ENCODE measurements around the gene DDR2.
"Not testable (repeated sequence)": the region's sequence is repeated elsewhere in the genome, so short reads cannot be mapped to it uniquely, and the experiment has no call there.

The DDR2 gene

DNA sequence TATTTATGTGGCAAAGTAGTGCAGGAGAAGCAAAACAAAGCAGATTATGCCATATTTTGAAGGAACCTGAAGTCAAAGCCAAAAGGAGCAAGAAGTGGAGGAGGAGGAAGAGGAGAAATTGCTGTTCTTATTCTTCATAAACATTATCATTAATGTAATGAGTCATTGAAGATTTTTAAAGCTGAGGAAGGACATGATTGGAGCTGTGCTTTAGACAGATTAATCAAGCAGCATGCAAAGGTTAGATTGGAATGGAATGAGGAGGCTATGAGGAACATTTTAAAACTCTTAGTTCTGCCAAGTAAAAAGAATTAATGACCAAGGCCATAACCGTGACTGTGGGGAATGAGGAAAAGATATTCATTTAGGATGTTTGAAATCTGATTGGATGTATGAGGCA is 125.2 kb downstream of the DDR2 start:
- Mint-ChIP-seq H3K27me3 (no peaks in the 10 kb centered on the region), H3K4me3 (no peak overlapping the region), H3K9me3 (ENCODE audit: low read depth) (no peaks in the 10 kb centered on the region), H3K36me3 (no peaks in the 10 kb centered on the region), H3K4me1 (ENCODE audit: low read depth) (no peaks in the 10 kb centered on the region), H3K27ac (no peak overlapping the region)

GRCh38 chr1:162765788-162766187 is 133.5 kb downstream of the DDR2 start:
- Mint-ChIP-seq H3K4me3 (no peak overlapping the region), H3K27me3 (peaks cover 2% of the 10 kb centered on the region), H3K27ac (no peak overlapping the region), H3K36me3 (no peaks in the 10 kb centered on the region), H3K4me1 (ENCODE audit: low read depth) (no peaks in the 10 kb centered on the region), H3K9me3 (ENCODE audit: low read depth) (no peaks in the 10 kb centered on the region)

DNA sequence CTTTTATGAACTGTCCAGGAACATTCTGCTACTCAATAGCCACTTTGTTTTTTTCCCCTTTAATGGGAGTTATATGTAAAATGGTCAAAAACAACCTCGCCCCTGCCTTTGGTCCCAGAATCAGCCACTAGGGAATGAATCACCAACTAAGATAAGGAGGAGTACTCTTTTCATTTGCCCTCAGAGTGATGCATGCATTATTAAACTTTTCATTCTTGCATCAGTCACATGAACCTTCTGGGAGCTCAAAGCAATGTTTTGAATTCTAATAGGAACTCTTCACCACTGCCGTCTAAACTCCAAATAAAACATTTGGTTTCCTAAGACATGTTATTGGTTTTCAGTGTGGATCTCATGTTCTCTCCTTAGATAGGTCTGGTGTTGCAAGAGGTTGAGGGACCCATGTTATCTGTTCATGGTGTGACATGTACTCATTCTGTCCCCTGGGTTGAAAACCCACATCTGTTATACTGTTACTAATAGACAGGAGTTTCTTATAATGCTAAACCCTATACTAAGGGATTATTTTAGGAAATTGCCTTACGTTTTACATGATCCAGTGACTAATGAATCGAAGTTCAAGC is 140.4 kb downstream of the DDR2 start:
- no peaks in the 10 kb centered on the region for H3K9me3 Mint-ChIP-seq (ENCODE audit: low read depth)
- H3K4me1 Mint-ChIP-seq (ENCODE audit: low read depth): no peaks in the 10 kb centered on the region
- H3K4me3 Mint-ChIP-seq: no peak overlapping the region
- H3K27ac Mint-ChIP-seq: no peak overlapping the region
- peaks cover 4% of the 10 kb centered on the region for H3K27me3 Mint-ChIP-seq
- no peaks in the 10 kb centered on the region for H3K36me3 Mint-ChIP-seq

DNA sequence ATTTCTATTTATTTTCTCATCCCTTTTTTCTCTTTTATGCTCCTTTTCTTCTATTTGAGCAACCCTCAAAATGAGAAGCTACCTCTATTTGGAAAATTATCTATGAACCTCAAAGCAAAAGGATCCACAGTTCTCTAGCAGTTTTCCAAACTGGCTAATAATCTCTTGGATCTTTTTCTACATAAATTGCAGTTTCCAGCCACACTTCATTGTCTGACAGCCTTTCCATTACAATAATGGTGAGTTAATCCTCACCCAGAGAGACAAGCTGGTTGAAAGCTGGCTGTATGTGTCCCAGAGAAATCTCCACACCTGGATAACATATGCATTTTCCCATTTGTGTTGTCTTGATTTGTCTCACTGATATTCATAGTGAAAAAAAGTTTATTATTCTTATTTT is 141.7 kb downstream of the DDR2 start:
- no peaks in the 10 kb centered on the region for H3K4me1 Mint-ChIP-seq (ENCODE audit: low read depth)
- no peak overlapping the region for H3K4me3 Mint-ChIP-seq
- H3K36me3 Mint-ChIP-seq: no peaks in the 10 kb centered on the region
- H3K27me3 Mint-ChIP-seq: peaks cover 4% of the 10 kb centered on the region
- H3K27ac Mint-ChIP-seq: no peak overlapping the region
- H3K9me3 Mint-ChIP-seq (ENCODE audit: low read depth): no peaks in the 10 kb centered on the region

GRCh38 chr1:162779043-162779442 is 146.8 kb downstream of the DDR2 start:
- H3K9me3 Mint-ChIP-seq (ENCODE audit: low read depth): no peaks in the 10 kb centered on the region
- peaks cover 11% of the 10 kb centered on the region for H3K36me3 Mint-ChIP-seq
- H3K27me3 Mint-ChIP-seq: peaks cover 10% of the 10 kb centered on the region
- H3K27ac Mint-ChIP-seq: no peak overlapping the region
- H3K4me3 Mint-ChIP-seq: no peak overlapping the region
- no peaks in the 10 kb centered on the region for H3K4me1 Mint-ChIP-seq (ENCODE audit: low read depth)

- Mint-ChIP-seq H3K9me3 (ENCODE audit: low read depth) (no peaks in the 10 kb centered on the region), H3K4me1 (ENCODE audit: low read depth) (no peaks in the 10 kb centered on the region), H3K36me3 (peaks cover 11% of the 10 kb centered on the region), H3K4me3 (no peak overlapping the region), H3K27me3 (peaks cover 10% of the 10 kb centered on the region), H3K27ac (no peak overlapping the region)
Measured at GRCh38 chr1:162782671-162783070, 150.4 kb downstream of the DDR2 start.

GRCh38 chr1:162784926-162785325 is 152.7 kb downstream of the DDR2 start:
- H3K27me3 Mint-ChIP-seq: not testable (repeated sequence)

GRCh38 chr1:162788783-162789182 is 156.5 kb downstream of the DDR2 start:
- H3K27ac Mint-ChIP-seq; H3K27me3 Mint-ChIP-seq; H3K36me3 Mint-ChIP-seq; H3K4me3 Mint-ChIP-seq; H3K4me1 Mint-ChIP-seq (ENCODE audit: low read depth); H3K9me3 Mint-ChIP-seq (ENCODE audit: low read depth): not testable (repeated sequence)

More at GRCh38 chr1:162784926-162785325, 152.7 kb downstream of the DDR2 start:
- H3K4me3 Mint-ChIP-seq; H3K27ac Mint-ChIP-seq; H3K9me3 Mint-ChIP-seq (ENCODE audit: low read depth); H3K4me1 Mint-ChIP-seq (ENCODE audit: low read depth): not testable (repeated sequence)
- H3K36me3 Mint-ChIP-seq: peaks cover 10% of the 10 kb centered on the region

DNA sequence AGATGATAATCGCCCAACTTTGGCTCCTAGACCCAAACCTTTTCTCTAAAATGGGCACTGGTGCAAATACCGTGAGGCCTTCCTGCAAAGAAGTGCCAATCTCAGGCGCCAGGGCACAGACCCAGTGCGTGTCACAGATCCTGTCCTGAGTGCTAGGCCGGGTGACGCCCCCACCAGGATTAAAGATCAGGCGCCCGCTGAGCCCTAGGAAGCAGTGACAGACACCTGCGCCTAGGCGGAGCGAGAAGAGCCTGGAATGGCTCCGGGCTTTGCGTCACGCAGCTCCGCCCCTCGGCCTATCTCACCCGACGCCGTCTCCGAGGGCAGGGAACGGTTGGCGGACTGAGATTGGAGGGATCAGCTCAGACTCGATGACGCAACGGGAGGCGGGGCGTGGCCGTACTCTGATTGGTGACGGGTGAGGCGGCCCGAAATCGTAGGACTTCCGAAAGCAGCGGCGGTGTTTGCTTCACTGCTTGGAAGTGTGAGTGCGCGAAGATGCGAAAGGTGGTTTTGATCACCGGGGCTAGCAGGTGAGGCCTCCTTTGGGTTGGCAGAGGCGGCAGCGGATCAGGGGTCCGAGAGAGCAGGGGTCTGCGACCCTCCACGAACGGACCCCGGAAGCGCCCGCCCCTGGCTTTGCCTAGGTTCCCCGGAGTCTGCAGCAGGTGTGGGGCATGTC is 158.2 kb downstream of the DDR2 start, which contains the start of gene HSD17B7:
Gene HSD17B7 (plus strand): TSS at position 400 of the 682 bp plus-strand sequence. CDS start 99 bp downstream, at position 499.
- H3K36me3 Mint-ChIP-seq; H3K27me3 Mint-ChIP-seq; H3K9me3 Mint-ChIP-seq (ENCODE audit: low read depth): not testable (repeated sequence)
- H3K27ac Mint-ChIP-seq: peak within 1 kb of the TSS; percentile 82
- peak within 1 kb of the TSS; percentile 90 for H3K4me3 Mint-ChIP-seq
- H3K4me1 Mint-ChIP-seq (ENCODE audit: low read depth): peaks cover 16% of the 10 kb centered on the region

GRCh38 chr1:162790985-162791357 is 158.7 kb downstream of the DDR2 start:
- Mint-ChIP-seq H3K27ac (peak overlapping the region; percentile 82), H3K4me1 (ENCODE audit: low read depth) (peaks cover 16% of the 10 kb centered on the region), H3K4me3 (peak overlapping the region; percentile 90)
- not testable (repeated sequence) for H3K9me3 Mint-ChIP-seq (ENCODE audit: low read depth); H3K27me3 Mint-ChIP-seq; H3K36me3 Mint-ChIP-seq

DNA sequence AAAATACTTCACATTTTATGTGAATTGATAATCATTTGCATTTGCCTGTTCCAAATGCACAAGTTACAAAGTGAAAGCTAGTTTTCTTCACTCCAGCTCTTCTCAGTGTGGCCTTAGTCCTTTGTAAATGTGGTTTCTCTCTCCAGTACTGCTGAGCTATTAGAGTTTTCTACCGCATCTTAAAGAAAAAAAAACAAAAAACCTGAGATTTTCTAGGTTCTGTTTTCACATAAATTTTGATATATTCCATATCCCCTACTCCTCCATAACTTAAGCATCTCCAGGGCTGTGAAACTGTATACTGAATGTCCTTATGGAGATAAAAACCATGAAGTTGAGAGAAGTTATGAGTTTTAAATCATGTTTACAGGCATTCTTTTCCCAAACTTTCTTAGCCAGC is 162.0 kb downstream of the DDR2 start:
- H3K4me3 Mint-ChIP-seq; H3K36me3 Mint-ChIP-seq; H3K27ac Mint-ChIP-seq; H3K9me3 Mint-ChIP-seq (ENCODE audit: low read depth); H3K27me3 Mint-ChIP-seq: not testable (repeated sequence)
- H3K4me1 Mint-ChIP-seq (ENCODE audit: low read depth): peaks cover 17% of the 10 kb centered on the region

DNA sequence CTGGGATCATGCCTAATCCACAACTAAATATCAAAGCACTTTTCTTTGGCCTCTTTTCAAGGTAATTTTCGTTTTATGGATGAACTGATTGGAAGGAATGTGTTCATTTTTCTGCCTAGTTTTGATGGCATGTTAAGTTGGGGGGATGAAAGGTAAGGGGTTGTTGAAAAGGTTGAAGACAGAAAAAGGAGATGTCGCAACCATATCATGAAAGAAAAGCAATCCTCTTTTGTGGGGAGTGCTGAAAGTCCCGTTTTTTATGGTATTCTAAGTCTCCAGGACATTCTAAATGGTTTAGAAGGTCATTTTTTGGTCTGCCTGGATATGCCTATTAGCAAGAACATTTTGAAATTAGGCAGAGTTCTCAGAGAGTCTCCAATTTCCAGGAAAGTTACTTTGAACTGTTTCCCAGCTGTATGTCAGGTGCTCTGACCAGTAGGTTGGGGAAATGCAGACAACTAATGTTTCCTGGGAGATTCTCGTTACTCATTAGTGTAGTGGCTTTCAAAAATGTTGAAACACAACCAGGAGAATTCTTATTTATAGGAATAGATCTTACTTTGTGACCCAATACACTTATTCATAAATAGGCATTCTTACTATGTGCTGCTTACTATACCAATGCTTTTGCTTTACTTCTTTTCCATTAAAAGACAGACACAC is 164.5 kb downstream of the DDR2 start:
- not testable (repeated sequence) for H3K4me3 Mint-ChIP-seq; H3K27me3 Mint-ChIP-seq; H3K9me3 Mint-ChIP-seq (ENCODE audit: low read depth); H3K27ac Mint-ChIP-seq
- Mint-ChIP-seq H3K36me3 (peaks cover 11% of the 10 kb centered on the region), H3K4me1 (ENCODE audit: low read depth) (peaks cover 19% of the 10 kb centered on the region)

- not testable (repeated sequence) for H3K4me1 Mint-ChIP-seq (ENCODE audit: low read depth); H3K27me3 Mint-ChIP-seq; H3K4me3 Mint-ChIP-seq; H3K9me3 Mint-ChIP-seq (ENCODE audit: low read depth); H3K27ac Mint-ChIP-seq
- H3K36me3 Mint-ChIP-seq: peaks cover 13% of the 10 kb centered on the region
Measured at GRCh38 chr1:162799995-162800830, 167.9 kb downstream of the DDR2 start.

DNA sequence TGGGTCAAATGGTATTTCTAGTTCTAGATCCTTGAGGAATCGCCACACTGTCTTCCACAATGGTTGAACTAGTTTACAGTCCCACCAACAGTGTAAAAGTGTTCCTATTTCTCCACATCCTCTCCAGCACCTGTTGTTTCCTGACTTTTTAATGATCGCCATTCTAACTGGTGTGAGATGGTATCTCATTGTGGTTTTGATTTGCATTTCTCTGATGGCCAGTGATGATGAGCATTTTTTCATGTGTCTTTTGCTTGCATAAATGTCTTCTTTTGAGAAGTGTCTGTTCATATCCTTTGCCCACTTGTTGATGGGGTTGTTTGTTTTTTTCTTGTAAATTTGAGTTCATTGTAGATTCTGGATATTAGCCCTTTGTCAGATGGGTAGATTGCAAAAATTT is 175.2 kb downstream of the DDR2 start:
- peaks cover 27% of the 10 kb centered on the region for H3K36me3 Mint-ChIP-seq
- H3K27me3 Mint-ChIP-seq; H3K4me3 Mint-ChIP-seq; H3K9me3 Mint-ChIP-seq (ENCODE audit: low read depth); H3K27ac Mint-ChIP-seq; H3K4me1 Mint-ChIP-seq (ENCODE audit: low read depth): not testable (repeated sequence)

DNA sequence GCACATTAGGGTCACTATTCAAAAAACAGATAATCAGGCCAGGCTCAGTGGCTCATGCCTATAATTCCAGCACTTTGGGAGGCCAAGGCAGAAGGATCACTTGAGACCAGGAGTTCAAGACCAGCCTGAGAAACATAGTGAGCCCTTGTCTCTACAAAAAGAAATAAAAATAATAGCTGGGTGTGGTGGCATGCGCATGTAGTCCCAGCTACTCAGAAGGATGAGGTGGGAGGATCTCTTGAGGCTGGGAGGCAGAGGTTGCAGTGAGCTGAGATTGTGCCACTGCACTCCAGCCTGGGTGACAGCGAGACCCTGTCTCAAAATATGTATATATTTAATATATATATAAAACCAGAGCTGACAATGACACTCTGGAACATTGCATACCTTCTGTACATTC is 180.1 kb downstream of the DDR2 start:
- not testable (repeated sequence) for H3K9me3 Mint-ChIP-seq (ENCODE audit: low read depth); H3K4me3 Mint-ChIP-seq; H3K4me1 Mint-ChIP-seq (ENCODE audit: low read depth); H3K27me3 Mint-ChIP-seq; H3K27ac Mint-ChIP-seq
- H3K36me3 Mint-ChIP-seq: peaks cover 15% of the 10 kb centered on the region

Measured in activated naive CD8-positive, alpha-beta T cell (primary cell).